ENCODE results near the gene FAM199X.

FAM199X gene

DNA sequence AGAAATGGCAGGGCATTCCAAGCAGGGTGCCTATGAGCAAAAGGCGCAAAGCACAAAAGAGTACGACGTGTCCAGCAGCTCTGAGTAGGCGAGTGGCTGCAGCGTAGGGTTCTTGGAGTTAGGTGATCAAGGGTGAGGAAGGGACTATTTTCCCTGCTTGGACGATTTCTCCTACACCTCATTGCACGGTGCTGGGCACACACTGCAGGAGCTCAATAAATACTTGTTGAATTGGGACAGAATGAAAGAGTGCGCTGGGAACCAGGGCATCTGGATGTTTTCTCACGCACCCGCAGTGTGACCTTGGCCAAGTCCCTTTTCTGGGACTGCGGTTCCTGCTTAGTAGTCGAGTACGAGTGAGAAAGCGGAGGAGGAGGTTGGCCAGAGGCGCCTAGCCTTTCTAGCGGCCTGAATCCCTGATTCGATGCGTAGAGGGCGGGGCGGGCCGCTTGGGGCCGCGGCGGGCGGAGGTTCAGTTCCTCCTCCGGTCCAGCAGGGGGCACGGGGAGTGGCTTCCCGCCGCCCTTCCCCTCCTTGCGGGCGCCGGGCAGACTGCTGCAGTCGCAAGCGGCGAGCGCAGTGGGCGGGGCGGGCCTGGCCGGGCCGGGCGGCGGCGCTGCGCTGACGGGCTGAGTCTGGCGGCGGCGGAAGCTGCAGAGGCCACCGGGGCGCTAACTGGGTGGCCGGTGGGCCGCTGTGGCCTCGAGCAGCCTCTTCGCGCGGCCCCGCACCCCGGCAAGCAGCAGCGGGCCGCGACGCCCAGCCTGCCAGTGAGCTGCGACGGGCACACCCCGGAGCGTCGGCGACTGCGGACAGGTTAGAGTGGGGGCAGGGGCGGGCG lies at the start of gene FAM199X:
Gene FAM199X (plus strand): TSS at position 560 of the 841 bp plus-strand sequence. CDS start 333 bp downstream, outside the sequence.
- DNase-seq = peak; percentile 21

- no peak for DNase-seq
These were observed 48.5 kb upstream of the FAM199X start for GRCh38 chrX:104117759-104118158.

- DNase-seq = no peak
These were observed 47.5 kb upstream of the FAM199X start for GRCh38 chrX:104118765-104119164.

GRCh38 chrX:104122829-104123228 lies 43.4 kb upstream of the FAM199X start:
- DNase-seq = no peak

GRCh38 chrX:104126856-104127255 lies 39.4 kb upstream of the FAM199X start:
- DNase-seq = no peak

- no peak for DNase-seq
These were observed 35.4 kb upstream of the FAM199X start for GRCh38 chrX:104130808-104131207.

DNA sequence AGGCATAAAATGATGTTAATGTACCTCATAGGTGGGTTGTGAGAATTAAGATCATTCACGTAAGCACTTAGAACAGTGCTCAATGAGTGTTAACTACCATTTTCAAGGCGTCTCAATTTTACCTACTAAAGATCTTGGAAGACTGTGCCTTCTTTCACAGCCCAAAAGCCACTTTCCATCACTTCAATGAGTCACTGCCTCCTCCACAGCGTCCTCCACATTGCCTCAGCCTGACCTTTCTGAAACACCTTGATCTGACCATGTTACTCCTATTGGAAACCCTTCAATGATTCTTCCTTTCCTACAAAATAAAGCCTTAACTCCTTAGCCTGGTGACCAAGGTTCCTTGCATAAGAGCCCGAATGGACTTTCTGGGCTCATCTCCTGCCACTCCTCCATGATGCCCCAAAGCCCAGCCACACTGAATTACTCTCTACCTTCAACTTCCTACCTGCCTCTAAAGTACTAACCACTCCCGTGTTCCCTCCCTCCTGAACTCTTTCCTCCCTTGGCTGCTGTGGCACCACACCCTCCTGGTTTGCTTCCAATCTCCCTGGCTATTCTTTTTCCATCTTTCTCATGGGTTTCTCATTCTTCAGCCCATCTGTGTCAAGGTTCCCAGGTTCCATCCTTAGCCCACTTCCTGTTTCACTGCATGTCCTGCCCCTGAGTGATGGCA lies 31.5 kb upstream of the FAM199X start:
- DNase-seq = no peak

DNA sequence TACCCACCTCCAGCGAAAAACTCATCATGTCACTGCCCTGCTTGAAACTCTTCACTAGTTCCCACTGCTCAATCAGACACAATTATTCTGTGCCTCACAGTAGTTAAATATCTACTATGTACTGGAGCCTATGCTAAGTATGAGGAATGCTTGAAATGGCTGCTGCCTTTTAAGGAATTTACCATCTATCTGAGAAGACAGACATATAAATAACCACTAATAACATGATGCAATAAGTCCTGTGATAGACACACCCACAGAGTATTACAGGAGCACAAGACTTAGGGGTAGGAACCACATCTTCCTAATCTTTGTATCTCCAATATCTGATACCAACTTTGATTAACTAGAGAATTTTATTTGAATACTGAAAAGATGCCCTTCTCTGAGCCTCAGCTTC lies 30.6 kb upstream of the FAM199X start:
- no peak for DNase-seq

DNA sequence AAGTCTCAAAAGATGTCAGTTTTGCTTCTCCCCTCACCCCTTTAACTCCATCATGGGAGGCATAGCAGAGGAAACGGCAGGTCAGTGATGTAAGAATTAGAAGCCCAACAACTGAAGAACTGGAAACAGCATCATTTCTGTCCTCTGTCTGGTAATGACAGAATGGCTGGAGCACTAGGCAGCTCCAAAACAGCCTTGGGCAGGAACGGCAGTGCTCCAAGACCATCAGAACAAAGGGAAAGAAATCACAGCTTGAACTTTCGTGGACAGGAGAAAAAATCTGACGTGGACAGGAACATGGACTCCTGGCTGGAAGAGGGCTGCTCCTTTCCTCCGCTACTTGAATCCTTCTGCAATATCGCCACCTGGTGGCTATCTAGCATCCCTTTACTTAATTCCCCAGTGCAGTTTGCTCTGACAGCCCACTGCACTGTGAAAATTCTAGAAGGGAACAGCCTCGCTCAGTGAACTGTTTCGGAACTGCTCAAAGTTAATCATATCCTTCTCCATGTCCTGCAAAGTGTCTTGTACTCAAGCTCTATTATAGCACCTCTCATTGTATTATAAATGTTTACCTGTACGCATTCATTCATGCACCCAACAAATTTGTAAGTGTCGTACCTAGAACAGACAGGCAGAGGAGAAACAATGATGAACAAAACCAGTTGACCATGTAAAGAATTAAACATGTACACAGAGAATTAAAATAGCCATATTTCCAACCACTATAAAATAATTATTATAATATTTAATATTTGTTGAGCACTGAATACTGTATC lies 29.8 kb upstream of the FAM199X start:
- DNase-seq = no peak

DNA sequence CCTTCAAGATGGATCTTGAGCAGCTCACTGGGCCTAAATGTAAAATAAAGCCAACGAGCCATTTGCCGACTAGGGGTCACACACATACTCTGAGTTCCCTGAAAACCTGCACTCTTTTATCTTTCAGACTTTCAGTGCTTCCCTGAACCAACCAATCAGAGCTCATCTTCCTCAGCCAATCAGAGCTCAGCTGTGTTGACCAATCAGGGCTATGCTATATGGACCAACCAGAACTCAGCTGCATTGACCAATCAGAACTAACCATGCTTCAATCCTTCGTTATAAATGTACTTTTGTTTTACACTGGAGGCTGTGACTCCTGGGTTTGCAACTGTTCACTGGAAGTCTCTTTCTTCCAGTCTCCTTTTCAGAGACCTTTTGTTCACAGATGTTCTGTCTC lies 28.8 kb upstream of the FAM199X start:
- no peak for DNase-seq

GRCh38 chrX:104141087-104141760 lies 25.0 kb upstream of the FAM199X start:
- DNase-seq = no peak

DNA sequence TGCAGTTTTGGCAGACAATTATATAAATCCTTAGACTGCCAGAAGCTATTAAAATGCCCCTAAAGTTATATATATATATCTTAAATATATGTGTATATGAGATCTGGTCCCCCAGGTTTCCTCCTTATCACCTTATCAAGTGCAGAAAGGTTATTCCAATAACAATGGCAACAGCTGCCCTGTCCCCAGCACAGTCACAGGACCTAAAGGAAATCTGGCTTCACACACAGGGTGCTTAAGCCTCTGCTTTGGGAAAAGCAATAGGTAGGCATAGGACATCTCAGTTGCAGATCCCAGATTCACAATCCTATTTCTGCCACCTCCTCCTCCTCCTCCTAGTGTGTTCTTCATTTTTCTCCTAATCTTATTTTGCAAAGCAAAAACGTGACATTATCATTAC lies 15.2 kb upstream of the FAM199X start:
- DNase-seq = no peak

GRCh38 chrX:104156630-104157529 lies 9.4 kb upstream of the FAM199X start, which contains the start of gene SLC25A53:
Gene SLC25A53 (minus strand): TSS chrX:104157009. CDS start chrX:104105257, 51,752 bp downstream.
- DNase-seq = peak; percentile 65

- no peak for DNase-seq
These were observed 633 bp downstream of the FAM199X start for GRCh38 chrX:104166735-104167436.

DNA sequence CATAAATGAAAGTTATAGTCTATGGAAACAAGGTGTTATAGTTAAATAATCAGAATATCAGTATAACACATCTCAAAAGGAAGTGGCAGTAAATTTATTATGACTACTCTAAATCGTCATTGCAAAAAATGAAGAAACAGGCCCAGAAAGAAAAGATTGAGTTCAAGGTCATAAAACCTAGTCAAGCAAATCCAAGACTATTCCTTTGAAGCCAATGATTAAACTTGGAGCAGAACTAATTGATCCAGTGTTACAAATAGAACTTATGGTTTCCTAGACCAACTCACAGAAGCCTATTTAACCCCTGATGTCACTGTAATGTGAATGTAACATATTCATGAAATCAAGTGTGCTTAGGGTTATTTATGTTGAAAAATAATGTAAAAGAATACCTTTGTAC lies 1.9 kb downstream of the FAM199X start:
- DNase-seq = no peak

GRCh38 chrX:104172121-104172520 lies 5.9 kb downstream of the FAM199X start:
- DNase-seq = no peak

- no peak for DNase-seq
These were observed 6.5 kb downstream of the FAM199X start for GRCh38 chrX:104172788-104173187.

DNA sequence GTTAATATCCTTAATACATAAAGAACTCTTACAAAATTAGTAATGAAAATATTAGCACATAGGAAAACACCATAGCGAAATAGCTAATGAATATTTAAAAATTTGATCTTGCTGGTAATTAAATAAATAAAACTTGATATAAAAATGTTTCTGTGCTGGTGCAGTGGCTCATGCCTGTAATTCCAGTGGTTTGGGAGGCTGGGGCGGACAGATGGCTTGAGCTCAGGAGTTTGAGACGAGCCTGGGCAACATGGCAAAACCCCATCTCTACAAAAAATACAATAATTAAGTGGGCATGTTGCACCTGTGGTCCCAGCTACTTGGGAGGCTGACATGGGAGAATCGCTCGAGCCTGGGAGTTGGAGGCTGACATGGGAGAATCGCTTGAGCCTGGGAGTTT lies 7.6 kb downstream of the FAM199X start:
- DNase-seq = no peak

DNA sequence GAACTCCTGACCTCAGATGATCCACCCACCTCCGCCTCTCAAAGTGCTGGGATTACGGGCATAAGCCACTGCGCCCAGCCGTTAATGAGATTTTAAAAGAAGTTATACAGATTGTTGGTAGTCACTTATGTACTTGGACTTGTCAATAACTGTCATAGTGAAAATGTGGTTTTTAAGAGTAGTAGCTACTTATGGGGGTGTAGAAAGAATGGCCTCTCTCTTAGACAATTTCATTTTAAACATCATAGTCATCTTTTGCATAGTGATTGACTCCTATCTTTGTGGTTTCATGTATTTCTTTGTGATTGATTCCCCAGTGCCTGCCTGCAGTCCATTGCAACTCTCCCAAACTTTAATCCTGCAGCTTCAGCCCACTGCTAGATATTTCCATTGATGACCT lies 17.4 kb downstream of the FAM199X start:
- no peak for DNase-seq

DNA sequence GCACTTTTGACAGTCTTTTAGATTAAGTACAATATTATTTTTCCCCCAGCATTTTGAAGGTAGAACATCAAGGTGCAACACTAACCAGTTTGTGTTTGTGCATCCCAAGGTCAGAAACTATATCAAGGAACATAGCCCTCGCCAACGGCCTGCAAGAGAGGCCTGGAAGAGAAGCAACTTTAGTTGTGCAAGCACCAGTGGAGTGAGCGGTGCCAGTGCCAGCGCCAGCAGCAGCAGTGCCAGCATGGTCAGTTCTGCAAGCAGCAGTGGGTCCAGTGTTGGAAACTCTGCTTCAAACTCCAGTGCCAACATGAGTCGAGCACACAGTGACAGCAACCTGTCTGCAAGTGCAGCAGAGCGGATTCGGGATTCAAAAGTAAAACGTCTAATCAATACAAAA lies 21.7 kb downstream of the FAM199X start:
- DNase-seq = no peak

- no peak for DNase-seq
These were observed 23.6 kb downstream of the FAM199X start for GRCh38 chrX:104189837-104190236.

All from SIG-M5 (cell line).